GM23338 (cell line): ENCODE results near the gene MVB12B. TPM values are rescaled to one million over a fixed set of nuclear protein-coding genes. Genes with fewer than 3 reads are reported as not detected.

Source experiments
- ATAC-seq: fragments of 200-7000 bp; cut with Tn5 transposase; 3 replicates; pipeline ENCODE4 v1.9.1; 2020
- DNase-seq: peaks from one replicate; pipeline ENCODE4 v3.0.0-alpha.2; 2015; ENCODE audit warnings: low spot score
- H2AFZ ChIP-seq: fragments of 200-600 bp; sonication (generic); 2 replicates; pipeline ENCODE4 v1.8.0; 2016; ENCODE audit warnings: antibody characterized with exemption, mild to moderate bottlenecking, moderate library complexity
- H3F3A ChIP-seq: fragments of 200-600 bp; sonication (generic); replicated peaks from 2 replicates; pipeline ENCODE4 v1.8.0; 2017; ENCODE audit warnings: antibody characterized with exemption, mixed run types, low read depth
- H3K27ac ChIP-seq: fragments of 200-600 bp; sonication (generic); 2 replicates; pipeline ENCODE4 v1.6.1; 2016; ENCODE audit warnings: low read depth
- H3K27me3 ChIP-seq: fragments of 200-600 bp; sonication (generic); 2 replicates; pipeline ENCODE4 v1.8.0; 2016; ENCODE audit warnings: mild to moderate bottlenecking, mixed run types, moderate library complexity; ENCODE audit not compliant: insufficient read depth
- H3K36me3 ChIP-seq: fragments of 200-600 bp; sonication (generic); 2 replicates; pipeline ENCODE4 v1.8.0; 2016; ENCODE audit warnings: mild to moderate bottlenecking; ENCODE audit not compliant: insufficient read depth
- H3K4me1 ChIP-seq: fragments of 200-600 bp; sonication (generic); 2 replicates; pipeline ENCODE4 v1.8.0; 2016; ENCODE audit warnings: mild to moderate bottlenecking, moderate library complexity; ENCODE audit not compliant: insufficient read depth
- H3K4me2 ChIP-seq: fragments of 200-600 bp; sonication (generic); 2 replicates; pipeline ENCODE4 v1.7.1; 2017; ENCODE audit warnings: mixed run types
- H3K4me3 ChIP-seq: fragments of 200-600 bp; sonication (generic); 2 replicates; pipeline ENCODE4 v1.6.1; 2016; ENCODE audit warnings: mixed run types
- H3K79me2 ChIP-seq: fragments of 200-600 bp; sonication (generic); replicated peaks from 2 replicates; pipeline ENCODE4 v1.8.0; 2017; ENCODE audit warnings: mild to moderate bottlenecking; ENCODE audit not compliant: insufficient read depth
- H3K9me2 ChIP-seq: fragments of 200-600 bp; sonication (generic); 2 replicates; pipeline ENCODE4 v1.8.0; 2017; ENCODE audit not compliant: insufficient read depth
- H4K20me1 ChIP-seq: fragments of 200-600 bp; sonication (generic); replicated peaks from 2 replicates; pipeline ENCODE4 v1.8.0; 2017; ENCODE audit warnings: mild to moderate bottlenecking; ENCODE audit not compliant: insufficient read depth
- H3K27ac Mint-ChIP-seq: 2 replicates; pipeline ENCODE4 v1.8.0; 2020; ENCODE audit warnings: inconsistent platforms, mild to moderate bottlenecking, moderate library complexity, mixed read lengths
- H3K27me3 Mint-ChIP-seq: 3 replicates; pipeline ENCODE4 v1.8.0; 2022; ENCODE audit warnings: low read depth, mild to moderate bottlenecking, moderate library complexity, mixed read lengths, inconsistent platforms; ENCODE audit not compliant: insufficient read depth, poor library complexity
- H3K36me3 Mint-ChIP-seq: 3 replicates; pipeline ENCODE4 v1.8.0; 2021; ENCODE audit warnings: low read depth, mild to moderate bottlenecking, inconsistent platforms, moderate library complexity, mixed read lengths
- H3K4me1 Mint-ChIP-seq: 3 replicates; pipeline ENCODE4 v1.8.0; 2020; ENCODE audit warnings: mild to moderate bottlenecking, inconsistent platforms, mixed read lengths
- H3K4me3 Mint-ChIP-seq: 3 replicates; pipeline ENCODE4 v1.8.0; 2021; ENCODE audit warnings: moderate library complexity, mild to moderate bottlenecking, inconsistent platforms, mixed read lengths
- H3K9me3 Mint-ChIP-seq: 3 replicates; pipeline ENCODE4 v1.8.0; 2020; ENCODE audit warnings: moderate library complexity, mild to moderate bottlenecking, inconsistent platforms, mixed read lengths
- CREB1 ChIP-seq: fragments of 250-450 bp; sonication (Bioruptor Pico); IDR thresholded peaks from 2 replicates; pipeline ENCODE4 v1.5.0; 2020; ENCODE audit warnings: low read depth, mild to moderate bottlenecking, moderate library complexity
- EZH2 ChIP-seq: fragments of 200-600 bp; sonication (generic); IDR thresholded peaks from one replicate; pipeline ENCODE4 v1.8.0; 2017; ENCODE audit warnings: antibody characterized with exemption, mild to moderate bottlenecking, low read depth; ENCODE audit not compliant: unreplicated experiment
- EZH2phosphoT487 ChIP-seq: fragments of 200-600 bp; sonication (generic); IDR thresholded peaks from one replicate; pipeline ENCODE4 v1.8.1; 2018; ENCODE audit warnings: antibody characterized with exemption; ENCODE audit not compliant: unreplicated experiment
- JUNB ChIP-seq: IDR thresholded peaks from one replicate; pipeline ENCODE4 v1.6.1; 2016; ENCODE audit warnings: antibody characterized with exemption; ENCODE audit not compliant: unreplicated experiment
- STAT1 ChIP-seq: IDR thresholded peaks from one replicate; pipeline ENCODE4 v1.6.1; 2016; ENCODE audit warnings: antibody characterized with exemption; ENCODE audit not compliant: unreplicated experiment
- ZNF114 ChIP-seq: fragments of 250-450 bp; sonication (Bioruptor Pico); IDR thresholded peaks from 2 replicates; pipeline ENCODE4 v1.5.0; 2020; ENCODE audit warnings: mild to moderate bottlenecking, moderate library complexity
- ZNF331 ChIP-seq: fragments of 250-450 bp; sonication (Bioruptor Pico); IDR thresholded peaks from 2 replicates; pipeline ENCODE4 v1.5.0; 2020; ENCODE audit warnings: low read depth, mild to moderate bottlenecking, moderate library complexity
- polyA plus RNA-seq: library from polyadenylated mRNA; unstranded; fragments of >200 nt; fragmentation: Nextera tagmentation; extraction: Ambion mirVana; gene quantifications from 2 replicates; pipeline ENCODE4 v1.2.1, GENCODE V29; 2016
- total RNA-seq: library from RNA; depleted of rRNA; stranded (reverse); fragments of >200 nt; shearing (Covaris generic); gene quantifications from 2 replicates; pipeline ENCODE4 v1.2.3, GENCODE V29; 2014
- TF ChIP-seq, protein P1 (sequence below): fragments of 250-450 bp; sonication (Bioruptor Pico); IDR thresholded peaks from 2 replicates; pipeline ENCODE4 v1.5.0; 2020; ENCODE audit warnings: mild to moderate bottlenecking, moderate library complexity
- TF ChIP-seq, protein P2 (sequence below): IDR thresholded peaks from one replicate; pipeline ENCODE4 v1.6.1; 2018; ENCODE audit warnings: antibody characterized with exemption; ENCODE audit not compliant: unreplicated experiment

The MVB12B gene
- total and polyA plus RNA-seq, 2 experiments from 2014 or later: 1.9 to 6.6 TPM

DNA sequence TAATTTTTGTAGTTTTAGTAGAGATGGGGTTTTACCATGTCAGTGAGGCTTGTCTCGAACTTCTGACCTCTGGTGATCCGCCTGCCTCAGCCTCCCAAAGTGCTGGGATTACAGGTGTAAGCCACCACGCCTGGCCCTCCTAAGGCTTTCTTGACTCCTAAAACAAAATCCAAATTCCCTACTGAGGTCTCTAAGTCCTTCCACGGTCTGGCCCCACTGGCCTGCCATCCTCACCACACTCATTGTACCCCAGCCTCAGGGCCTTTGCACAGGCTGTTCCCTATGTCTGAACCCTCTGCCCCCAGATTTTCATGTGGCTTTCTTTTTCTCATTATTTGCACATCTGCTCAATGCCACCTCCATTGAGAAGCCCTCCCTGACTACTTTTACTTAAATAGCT is 34.7 kb upstream of the MVB12B start:
- Mint-ChIP-seq H3K27me3 (no peaks in the 10 kb centered on the region), H3K9me3 (no peaks in the 10 kb centered on the region), H3K4me3 (no peak overlapping the region), H3K36me3 (no peaks in the 10 kb centered on the region), H3K4me1 (peaks cover 2% of the 10 kb centered on the region; the same call in 1 of the 3 replicates), H3K27ac (no peak overlapping the region)
- H3K9me2 ChIP-seq: no peaks in the 10 kb centered on the region
- no peaks in the 10 kb centered on the region for H4K20me1 ChIP-seq
- H3K79me2 ChIP-seq: no peaks in the 10 kb centered on the region
- DNase-seq (no peak), ATAC-seq (no peak)
- no peak overlapping the region for H3K4me2 ChIP-seq
- TF ChIP-seq STAT1 (no peak), EZH2phosphoT487 (no peak), EZH2 (no peak), ZNF114 (CRISPR knock-in tag) (no peak), CREB1 (CRISPR knock-in tag) (no peak), ZNF331 (CRISPR knock-in tag) (no peak)
- no peak overlapping the region for H3K27ac ChIP-seq
- no peaks in the 10 kb centered on the region for H3F3A ChIP-seq
- H3K4me1 ChIP-seq: no peaks in the 10 kb centered on the region
- no peaks in the 10 kb centered on the region for H3K36me3 ChIP-seq
- no peak overlapping the region for H2AFZ ChIP-seq
- H3K4me3 ChIP-seq: no peak overlapping the region
- H3K27me3 ChIP-seq: no peaks in the 10 kb centered on the region

DNA sequence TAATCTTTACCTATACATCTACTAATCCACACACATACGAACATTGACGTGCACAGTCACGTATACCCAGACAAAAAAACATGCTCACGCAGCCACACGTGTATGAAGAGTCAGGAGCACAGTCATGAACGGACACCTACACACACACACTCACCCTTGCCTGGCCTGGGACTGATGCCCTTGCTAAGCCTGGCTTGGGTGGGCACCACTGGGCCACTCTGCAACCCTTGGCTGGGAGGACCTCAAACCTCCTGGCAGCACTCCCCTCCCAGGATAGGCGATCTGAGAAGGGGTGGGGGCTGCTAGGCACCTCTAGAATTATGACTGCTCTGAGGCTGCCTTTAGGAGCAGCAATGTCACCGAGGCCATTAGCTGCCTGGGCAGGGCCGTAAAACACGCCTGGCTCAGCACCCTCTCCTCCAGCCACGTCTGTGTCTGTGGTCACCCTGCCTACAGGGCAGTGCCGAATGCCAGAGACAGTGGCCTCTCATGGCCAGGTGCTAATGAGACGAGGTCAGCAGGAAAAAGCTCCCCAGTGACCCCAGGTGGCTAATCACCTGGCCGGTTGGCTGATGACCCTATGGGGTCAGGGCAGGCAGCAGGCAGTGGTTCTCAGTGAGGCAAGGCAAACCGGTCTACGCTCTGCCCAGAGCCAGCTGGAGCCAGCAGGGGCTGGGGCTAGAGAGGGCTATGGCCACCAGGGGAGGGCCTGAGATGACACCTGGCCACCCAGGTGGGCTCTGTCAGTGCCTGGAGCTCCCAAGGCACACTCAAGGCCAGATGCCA is 33.7 kb upstream of the MVB12B start:
- H3K79me2 ChIP-seq: no peaks in the 10 kb centered on the region
- Mint-ChIP-seq H3K27ac (no peak overlapping the region), H3K4me3 (no peak overlapping the region), H3K9me3 (no peaks in the 10 kb centered on the region), H3K27me3 (no peaks in the 10 kb centered on the region), H3K36me3 (no peaks in the 10 kb centered on the region), H3K4me1 (peaks cover 2% of the 10 kb centered on the region; the same call in 1 of the 3 replicates)
- ATAC-seq (peak; percentile 42; the same call in 2 of the 3 replicates), DNase-seq (no peak)
- H3K4me1 ChIP-seq: no peaks in the 10 kb centered on the region
- H4K20me1 ChIP-seq: no peaks in the 10 kb centered on the region
- no peaks in the 10 kb centered on the region for H3K9me2 ChIP-seq
- no peaks in the 10 kb centered on the region for H3K36me3 ChIP-seq
- no peak overlapping the region for H2AFZ ChIP-seq
- H3K27ac ChIP-seq: no peak overlapping the region
- no peak overlapping the region for H3K4me2 ChIP-seq
- no peaks in the 10 kb centered on the region for H3F3A ChIP-seq
- no peak overlapping the region for H3K4me3 ChIP-seq
- no peaks in the 10 kb centered on the region for H3K27me3 ChIP-seq
- TF ChIP-seq EZH2 (no peak), EZH2phosphoT487 (no peak), JUNB (no peak), ZNF331 (CRISPR knock-in tag) (no peak)
- TF ChIP-seq, protein P1, sequence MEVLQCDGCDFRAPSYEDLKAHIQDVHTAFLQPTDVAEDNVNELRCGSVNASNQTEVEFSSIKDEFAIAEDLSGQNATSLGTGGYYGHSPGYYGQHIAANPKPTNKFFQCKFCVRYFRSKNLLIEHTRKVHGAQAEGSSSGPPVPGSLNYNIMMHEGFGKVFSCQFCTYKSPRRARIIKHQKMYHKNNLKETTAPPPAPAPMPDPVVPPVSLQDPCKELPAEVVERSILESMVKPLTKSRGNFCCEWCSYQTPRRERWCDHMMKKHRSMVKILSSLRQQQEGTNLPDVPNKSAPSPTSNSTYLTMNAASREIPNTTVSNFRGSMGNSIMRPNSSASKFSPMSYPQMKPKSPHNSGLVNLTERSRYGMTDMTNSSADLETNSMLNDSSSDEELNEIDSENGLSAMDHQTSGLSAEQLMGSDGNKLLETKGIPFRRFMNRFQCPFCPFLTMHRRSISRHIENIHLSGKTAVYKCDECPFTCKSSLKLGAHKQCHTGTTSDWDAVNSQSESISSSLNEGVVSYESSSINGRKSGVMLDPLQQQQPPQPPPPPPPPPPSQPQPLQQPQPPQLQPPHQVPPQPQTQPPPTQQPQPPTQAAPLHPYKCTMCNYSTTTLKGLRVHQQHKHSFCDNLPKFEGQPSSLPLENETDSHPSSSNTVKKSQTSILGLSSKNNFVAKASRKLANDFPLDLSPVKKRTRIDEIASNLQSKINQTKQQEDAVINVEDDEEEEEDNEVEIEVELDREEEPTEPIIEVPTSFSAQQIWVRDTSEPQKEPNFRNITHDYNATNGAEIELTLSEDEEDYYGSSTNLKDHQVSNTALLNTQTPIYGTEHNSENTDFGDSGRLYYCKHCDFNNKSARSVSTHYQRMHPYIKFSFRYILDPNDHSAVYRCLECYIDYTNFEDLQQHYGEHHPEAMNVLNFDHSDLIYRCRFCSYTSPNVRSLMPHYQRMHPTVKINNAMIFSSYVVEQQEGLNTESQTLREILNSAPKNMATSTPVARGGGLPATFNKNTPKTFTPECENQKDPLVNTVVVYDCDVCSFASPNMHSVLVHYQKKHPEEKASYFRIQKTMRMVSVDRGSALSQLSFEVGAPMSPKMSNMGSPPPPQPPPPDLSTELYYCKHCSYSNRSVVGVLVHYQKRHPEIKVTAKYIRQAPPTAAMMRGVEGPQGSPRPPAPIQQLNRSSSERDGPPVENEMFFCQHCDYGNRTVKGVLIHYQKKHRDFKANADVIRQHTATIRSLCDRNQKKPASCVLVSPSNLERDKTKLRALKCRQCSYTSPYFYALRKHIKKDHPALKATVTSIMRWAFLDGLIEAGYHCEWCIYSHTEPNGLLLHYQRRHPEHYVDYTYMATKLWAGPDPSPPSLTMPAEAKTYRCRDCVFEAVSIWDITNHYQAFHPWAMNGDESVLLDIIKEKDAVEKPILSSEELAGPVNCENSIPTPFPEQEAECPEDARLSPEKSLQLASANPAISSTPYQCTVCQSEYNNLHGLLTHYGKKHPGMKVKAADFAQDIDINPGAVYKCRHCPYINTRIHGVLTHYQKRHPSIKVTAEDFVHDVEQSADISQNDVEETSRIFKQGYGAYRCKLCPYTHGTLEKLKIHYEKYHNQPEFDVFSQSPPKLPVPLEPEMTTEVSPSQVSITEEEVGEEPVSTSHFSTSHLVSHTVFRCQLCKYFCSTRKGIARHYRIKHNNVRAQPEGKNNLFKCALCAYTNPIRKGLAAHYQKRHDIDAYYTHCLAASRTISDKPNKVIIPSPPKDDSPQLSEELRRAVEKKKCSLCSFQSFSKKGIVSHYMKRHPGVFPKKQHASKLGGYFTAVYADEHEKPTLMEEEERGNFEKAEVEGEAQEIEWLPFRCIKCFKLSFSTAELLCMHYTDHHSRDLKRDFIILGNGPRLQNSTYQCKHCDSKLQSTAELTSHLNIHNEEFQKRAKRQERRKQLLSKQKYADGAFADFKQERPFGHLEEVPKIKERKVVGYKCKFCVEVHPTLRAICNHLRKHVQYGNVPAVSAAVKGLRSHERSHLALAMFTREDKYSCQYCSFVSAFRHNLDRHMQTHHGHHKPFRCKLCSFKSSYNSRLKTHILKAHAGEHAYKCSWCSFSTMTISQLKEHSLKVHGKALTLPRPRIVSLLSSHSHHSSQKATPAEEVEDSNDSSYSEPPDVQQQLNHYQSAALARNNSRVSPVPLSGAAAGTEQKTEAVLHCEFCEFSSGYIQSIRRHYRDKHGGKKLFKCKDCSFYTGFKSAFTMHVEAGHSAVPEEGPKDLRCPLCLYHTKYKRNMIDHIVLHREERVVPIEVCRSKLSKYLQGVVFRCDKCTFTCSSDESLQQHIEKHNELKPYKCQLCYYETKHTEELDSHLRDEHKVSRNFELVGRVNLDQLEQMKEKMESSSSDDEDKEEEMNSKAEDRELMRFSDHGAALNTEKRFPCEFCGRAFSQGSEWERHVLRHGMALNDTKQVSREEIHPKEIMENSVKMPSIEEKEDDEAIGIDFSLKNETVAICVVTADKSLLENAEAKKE (CRISPR knock-in tag): no peak
- TF ChIP-seq, protein P2, sequence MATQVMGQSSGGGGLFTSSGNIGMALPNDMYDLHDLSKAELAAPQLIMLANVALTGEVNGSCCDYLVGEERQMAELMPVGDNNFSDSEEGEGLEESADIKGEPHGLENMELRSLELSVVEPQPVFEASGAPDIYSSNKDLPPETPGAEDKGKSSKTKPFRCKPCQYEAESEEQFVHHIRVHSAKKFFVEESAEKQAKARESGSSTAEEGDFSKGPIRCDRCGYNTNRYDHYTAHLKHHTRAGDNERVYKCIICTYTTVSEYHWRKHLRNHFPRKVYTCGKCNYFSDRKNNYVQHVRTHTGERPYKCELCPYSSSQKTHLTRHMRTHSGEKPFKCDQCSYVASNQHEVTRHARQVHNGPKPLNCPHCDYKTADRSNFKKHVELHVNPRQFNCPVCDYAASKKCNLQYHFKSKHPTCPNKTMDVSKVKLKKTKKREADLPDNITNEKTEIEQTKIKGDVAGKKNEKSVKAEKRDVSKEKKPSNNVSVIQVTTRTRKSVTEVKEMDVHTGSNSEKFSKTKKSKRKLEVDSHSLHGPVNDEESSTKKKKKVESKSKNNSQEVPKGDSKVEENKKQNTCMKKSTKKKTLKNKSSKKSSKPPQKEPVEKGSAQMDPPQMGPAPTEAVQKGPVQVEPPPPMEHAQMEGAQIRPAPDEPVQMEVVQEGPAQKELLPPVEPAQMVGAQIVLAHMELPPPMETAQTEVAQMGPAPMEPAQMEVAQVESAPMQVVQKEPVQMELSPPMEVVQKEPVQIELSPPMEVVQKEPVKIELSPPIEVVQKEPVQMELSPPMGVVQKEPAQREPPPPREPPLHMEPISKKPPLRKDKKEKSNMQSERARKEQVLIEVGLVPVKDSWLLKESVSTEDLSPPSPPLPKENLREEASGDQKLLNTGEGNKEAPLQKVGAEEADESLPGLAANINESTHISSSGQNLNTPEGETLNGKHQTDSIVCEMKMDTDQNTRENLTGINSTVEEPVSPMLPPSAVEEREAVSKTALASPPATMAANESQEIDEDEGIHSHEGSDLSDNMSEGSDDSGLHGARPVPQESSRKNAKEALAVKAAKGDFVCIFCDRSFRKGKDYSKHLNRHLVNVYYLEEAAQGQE: no peak
